Stomach smooth muscle (tissue), 2 donors: ENCODE data around the gene FAAP100.

Experiments used
- H3K27ac ChIP-seq: one replicate; pipeline ENCODE4 v1.7.0; 2013; ENCODE audit warnings: mild to moderate bottlenecking, low read length, inconsistent platforms
- H3K27me3 ChIP-seq, 2 donors: one replicate each; pipeline ENCODE4 v1.7.0; 2013; ENCODE audit warnings: low read length in 2 of 2; ENCODE audit not compliant: insufficient read depth in 2 of 2, control insufficient read depth in 1 of 2
- H3K36me3 ChIP-seq, 2 donors: one replicate each; pipeline ENCODE4 v1.7.0; 2013; ENCODE audit warnings: low read length in 2 of 2; ENCODE audit not compliant: control insufficient read depth in 2 of 2, insufficient read depth in 2 of 2
- H3K4me1 ChIP-seq: one replicate; pipeline ENCODE4 v1.7.0; 2013; ENCODE audit warnings: low read length; ENCODE audit not compliant: control insufficient read depth, insufficient read depth
- H3K4me3 ChIP-seq, 2 donors: one replicate each; pipeline ENCODE4 v1.7.0; 2013; ENCODE audit warnings: low read length in 2 of 2
- H3K9ac ChIP-seq, 2 donors: one replicate each; pipeline ENCODE4 v1.7.0; 2013; ENCODE audit warnings: low read length in 2 of 2, mild to moderate bottlenecking in 1 of 2
- H3K9me3 ChIP-seq, 2 donors: one replicate each; pipeline ENCODE4 v1.7.0; 2013; ENCODE audit warnings: low read length in 2 of 2; ENCODE audit not compliant: control insufficient read depth in 2 of 2
- donor health status: healthy.
- donor health status: Pancreatic carcinoma.

The FAAP100 gene

DNA sequence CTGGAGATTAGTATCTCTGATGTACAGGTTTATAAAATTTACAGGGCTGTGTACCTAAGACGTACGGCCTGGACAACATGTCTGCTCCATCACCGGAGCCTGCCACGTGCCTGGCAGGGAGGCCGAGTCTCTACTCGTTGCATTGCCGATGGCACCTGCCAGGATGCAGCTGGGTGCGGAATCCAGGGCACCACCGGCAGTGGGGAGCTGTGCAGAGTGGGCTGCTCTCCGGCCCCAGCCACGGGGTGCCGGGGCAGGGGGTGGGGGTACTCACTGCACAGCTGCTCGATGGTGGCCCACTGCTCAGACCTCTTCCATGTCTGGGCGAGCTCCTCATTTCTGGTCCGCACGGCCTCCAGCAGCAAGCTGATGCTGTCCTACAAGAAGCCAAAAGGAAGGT lies 13.1 kb upstream of the FAAP100 start:
- peaks cover 49% of the 10 kb centered on the region in 2 donors for H3K36me3 ChIP-seq
- peaks cover 25% of the 10 kb centered on the region for H3K4me1 ChIP-seq
- no peak overlapping the region for H3K27ac ChIP-seq
- H3K27me3 ChIP-seq: no peaks in the 10 kb centered on the region
- H3K4me3 ChIP-seq: no peak overlapping the region
- H3K9me3 ChIP-seq: no peaks in the 10 kb centered on the region
- H3K9ac ChIP-seq: no peak overlapping the region

DNA sequence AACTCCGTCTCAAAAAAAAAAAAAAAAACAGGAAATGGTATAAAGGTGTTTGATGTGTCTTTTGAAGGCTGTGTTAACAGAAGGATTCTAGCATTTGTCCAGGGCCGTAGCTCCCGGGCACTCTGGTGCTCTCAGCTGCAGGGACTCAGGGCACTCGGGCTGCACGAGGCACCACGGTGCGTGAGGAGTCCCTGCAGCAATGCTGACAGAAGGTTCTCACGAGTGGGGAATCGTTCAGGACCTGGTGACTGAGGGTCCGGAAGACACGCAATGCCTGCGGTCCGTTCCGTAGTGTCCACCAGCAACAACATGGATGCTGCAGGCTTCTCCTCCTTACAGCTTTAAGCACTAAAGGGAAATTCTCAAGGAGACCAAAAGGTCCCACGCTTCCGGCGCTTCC lies 12.6 kb upstream of the FAAP100 start:
- Histone ChIP-seq H3K4me3 (no peak overlapping the region), H3K27me3 (no peaks in the 10 kb centered on the region), H3K4me1 (peaks cover 25% of the 10 kb centered on the region), H3K27ac (no peak overlapping the region), H3K9ac (no peak overlapping the region), H3K9me3 (no peaks in the 10 kb centered on the region), H3K36me3 (peaks cover 44 to 46% of the 10 kb centered on the region in 2 donors)

DNA sequence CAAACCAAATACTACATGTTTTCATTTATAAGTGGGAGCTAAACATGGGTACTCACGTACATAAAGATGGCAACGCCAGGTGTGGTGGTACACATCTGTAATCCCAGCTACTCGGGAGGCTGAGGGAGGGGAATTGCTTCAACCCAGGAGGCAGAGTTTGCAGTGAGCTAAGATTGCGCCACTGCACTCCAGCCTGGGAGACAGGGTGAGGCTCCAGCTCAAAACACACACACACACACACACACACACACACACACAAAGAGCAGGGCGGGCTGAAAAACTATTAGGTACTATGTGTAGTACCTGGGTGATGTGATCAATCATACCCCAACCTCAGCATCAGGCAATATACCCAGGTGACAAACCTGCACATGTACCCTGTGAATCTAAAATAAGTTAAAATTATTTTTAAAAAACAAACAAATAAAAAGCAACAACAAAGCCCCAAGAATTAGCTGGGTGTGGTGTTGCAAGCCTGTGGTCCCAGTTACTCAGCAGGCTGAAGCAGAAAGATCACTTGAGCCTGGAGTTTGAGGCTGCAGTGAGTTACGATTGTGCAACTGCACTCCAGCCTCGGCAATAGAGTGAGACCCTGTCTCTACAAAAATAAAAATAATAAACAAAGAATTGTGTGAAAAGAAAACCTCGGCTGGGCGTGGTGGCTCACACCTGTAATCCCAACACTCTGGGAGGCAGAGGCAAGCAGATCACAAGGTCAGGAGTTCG lies 11.9 kb upstream of the FAAP100 start:
- H3K4me1 ChIP-seq: peaks cover 25% of the 10 kb centered on the region
- H3K36me3 ChIP-seq: peaks cover 38 to 39% of the 10 kb centered on the region in 2 donors
- H3K9me3 ChIP-seq: no peaks in the 10 kb centered on the region
- H3K27ac ChIP-seq: no peak overlapping the region
- H3K27me3 ChIP-seq: no peaks in the 10 kb centered on the region
- H3K4me3 ChIP-seq: no peak overlapping the region
- H3K9ac ChIP-seq: no peak overlapping the region

DNA sequence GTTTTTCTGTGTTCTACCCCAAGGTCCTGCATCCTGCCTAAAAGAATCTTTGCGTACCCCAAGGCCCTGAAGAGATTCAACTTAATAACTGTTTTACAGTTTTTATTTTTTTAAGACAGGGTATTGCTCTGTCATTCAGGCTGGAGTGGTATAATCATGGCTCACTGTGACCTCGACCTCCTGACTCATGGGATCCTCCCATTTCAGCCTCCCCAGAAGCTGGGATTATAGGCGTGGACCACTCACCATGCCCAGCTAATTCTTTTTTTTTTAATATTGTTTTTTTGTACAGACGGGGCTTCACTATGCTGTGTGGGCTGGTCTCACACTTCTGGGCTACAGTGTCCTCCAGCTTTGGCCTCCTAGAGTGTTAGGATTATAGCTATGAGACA lies 9.3 kb upstream of the FAAP100 start:
- Histone ChIP-seq H3K4me1 (peaks cover 9% of the 10 kb centered on the region), H3K27ac (no peak overlapping the region), H3K27me3 (no peaks in the 10 kb centered on the region), H3K36me3 (peaks cover 48 to 52% of the 10 kb centered on the region in 2 donors), H3K9ac (no peak overlapping the region), H3K4me3 (no peak overlapping the region), H3K9me3 (no peaks in the 10 kb centered on the region)

DNA sequence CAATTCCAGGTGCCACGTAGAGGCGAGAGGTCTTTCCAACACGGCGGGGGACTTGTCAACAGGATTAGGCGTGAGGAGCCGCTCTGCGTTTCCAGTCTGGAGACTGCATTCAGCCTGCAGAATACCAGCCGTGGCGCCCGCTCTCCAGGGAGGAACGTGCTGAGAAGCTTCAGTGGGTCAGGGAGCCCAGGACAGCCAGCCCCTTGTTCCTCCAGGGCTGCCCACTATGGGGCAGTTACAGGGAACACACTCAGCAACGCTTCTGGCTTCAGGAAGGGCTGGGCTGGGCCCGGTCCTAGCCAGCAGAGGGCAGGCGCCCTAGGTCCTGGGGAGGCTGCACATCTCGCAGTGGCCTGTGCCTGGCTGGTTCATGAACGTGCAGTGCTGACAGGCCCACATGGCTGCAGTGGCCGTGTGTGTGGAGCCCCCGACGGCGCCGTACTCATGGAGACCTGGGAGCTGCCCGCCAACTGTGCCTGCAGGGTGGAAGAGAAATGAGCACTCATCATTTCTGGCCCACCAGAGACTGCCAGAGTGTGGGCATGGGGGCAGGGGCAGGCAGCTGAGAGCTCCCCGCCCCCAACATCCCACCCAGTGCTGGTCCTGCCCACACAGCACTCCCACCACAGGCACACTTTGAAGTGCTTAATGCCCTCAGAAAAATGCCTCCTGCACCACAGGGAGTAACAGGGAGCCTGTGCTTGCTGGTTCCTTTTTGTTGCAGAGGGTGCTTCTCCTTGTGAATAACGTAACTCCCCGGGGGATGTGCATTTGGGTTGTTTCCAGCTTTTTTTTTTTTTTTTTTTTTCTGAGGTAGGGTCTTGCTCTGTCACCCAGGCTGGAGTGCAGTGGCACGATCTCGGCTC lies 7.0 kb upstream of the FAAP100 start:
- Histone ChIP-seq H3K4me1 (no peaks in the 10 kb centered on the region), H3K9ac (no peak overlapping the region), H3K4me3 (no peak overlapping the region), H3K9me3 (no peaks in the 10 kb centered on the region), H3K27me3 (no peaks in the 10 kb centered on the region), H3K36me3 (peaks cover 36 to 44% of the 10 kb centered on the region in 2 donors), H3K27ac (no peak overlapping the region)

DNA sequence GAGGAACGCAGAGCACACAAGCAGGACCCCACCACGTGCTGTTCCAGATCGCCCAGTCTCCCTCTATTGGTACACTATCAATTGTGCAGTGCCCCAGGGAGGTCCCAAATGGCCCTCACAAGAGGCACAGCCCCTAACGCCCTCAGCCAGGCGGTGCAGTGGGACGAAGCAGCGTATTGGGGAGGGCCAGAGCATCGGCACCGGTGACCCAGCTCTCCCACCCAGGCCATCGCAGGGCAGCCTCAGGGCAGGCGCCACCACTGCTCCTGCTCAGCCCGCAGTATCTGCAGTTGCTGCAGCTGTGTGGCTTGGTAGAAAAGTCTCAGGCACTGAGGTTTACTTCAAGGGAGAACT lies 5.9 kb upstream of the FAAP100 start:
- H3K4me1 ChIP-seq: peaks cover 11% of the 10 kb centered on the region
- peaks cover 31 to 34% of the 10 kb centered on the region in 2 donors for H3K36me3 ChIP-seq
- no peaks in the 10 kb centered on the region for H3K9me3 ChIP-seq
- H3K27ac ChIP-seq: no peak overlapping the region
- H3K27me3 ChIP-seq: no peaks in the 10 kb centered on the region
- no peak overlapping the region for H3K4me3 ChIP-seq
- no peak overlapping the region for H3K9ac ChIP-seq

DNA sequence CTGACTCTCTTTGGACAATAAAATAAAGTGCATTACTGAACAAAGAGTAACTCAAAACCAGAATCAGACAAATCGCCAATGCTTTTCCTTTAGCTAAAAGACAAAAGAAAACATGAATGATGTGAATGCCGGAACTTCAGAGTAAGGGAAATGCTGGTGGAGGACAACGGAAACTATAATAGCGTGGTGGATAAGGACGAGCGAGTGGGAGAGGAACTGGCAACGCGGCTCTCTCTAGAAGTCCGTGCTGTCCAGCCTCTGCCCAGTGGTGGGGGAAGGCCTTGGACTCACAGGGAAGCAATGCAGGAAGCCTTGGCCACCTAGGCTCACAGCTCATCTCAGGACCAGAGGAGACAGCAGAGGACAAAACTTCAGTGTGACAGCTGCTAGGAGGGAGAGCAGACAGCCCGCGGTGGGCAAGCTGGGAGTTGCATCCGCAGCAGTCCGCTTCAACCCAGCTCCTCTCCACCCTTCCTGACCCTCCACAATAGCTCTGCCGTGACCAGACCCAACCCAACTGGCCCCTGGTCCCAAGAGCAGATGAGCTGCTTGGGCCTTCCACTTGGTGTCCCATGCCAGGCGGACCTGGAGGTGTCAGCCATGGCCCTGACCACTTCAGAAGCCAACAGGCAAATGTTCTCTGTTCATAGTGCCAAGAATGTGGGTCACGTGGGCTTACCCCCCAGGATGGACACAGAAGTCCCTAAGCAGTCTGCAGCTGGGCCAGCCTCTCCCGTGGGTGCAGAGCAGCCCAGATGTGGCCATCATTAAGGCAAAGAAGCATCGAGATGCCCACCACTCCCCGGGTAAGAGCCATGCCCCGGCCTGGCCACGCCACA lies 5.3 kb upstream of the FAAP100 start:
- no peaks in the 10 kb centered on the region for H3K9me3 ChIP-seq
- H3K36me3 ChIP-seq: peaks cover 28 to 29% of the 10 kb centered on the region in 2 donors
- peaks cover 14% of the 10 kb centered on the region for H3K4me1 ChIP-seq
- H3K9ac ChIP-seq: no peak overlapping the region
- no peak overlapping the region for H3K27ac ChIP-seq
- H3K4me3 ChIP-seq: no peak overlapping the region
- no peaks in the 10 kb centered on the region for H3K27me3 ChIP-seq

DNA sequence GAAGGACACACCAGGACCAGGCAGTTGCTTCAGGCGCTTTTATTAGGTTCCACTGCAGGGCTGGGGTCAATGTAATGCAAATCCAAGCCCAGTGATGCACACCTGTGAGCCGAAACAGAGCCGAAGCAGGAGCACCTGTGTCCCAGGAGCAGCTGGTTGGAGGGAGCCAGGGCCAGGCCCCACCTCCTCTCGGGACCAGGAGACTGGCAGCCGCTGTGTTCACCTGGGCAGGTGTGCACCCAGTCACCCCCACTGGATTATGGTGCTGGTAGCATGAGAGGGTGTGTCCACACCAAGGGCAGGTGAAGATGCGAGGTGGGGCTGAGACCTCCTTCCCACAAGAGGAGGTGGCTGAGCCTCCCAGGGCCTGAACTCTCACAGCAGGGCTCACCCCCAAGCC lies 4.7 kb upstream of the FAAP100 start:
- no peak overlapping the region for H3K4me3 ChIP-seq
- peaks cover 14% of the 10 kb centered on the region for H3K4me1 ChIP-seq
- H3K27me3 ChIP-seq: no peaks in the 10 kb centered on the region
- peaks cover 26 to 28% of the 10 kb centered on the region in 2 donors for H3K36me3 ChIP-seq
- H3K9ac ChIP-seq: no peak overlapping the region
- no peaks in the 10 kb centered on the region for H3K9me3 ChIP-seq
- no peak overlapping the region for H3K27ac ChIP-seq

DNA sequence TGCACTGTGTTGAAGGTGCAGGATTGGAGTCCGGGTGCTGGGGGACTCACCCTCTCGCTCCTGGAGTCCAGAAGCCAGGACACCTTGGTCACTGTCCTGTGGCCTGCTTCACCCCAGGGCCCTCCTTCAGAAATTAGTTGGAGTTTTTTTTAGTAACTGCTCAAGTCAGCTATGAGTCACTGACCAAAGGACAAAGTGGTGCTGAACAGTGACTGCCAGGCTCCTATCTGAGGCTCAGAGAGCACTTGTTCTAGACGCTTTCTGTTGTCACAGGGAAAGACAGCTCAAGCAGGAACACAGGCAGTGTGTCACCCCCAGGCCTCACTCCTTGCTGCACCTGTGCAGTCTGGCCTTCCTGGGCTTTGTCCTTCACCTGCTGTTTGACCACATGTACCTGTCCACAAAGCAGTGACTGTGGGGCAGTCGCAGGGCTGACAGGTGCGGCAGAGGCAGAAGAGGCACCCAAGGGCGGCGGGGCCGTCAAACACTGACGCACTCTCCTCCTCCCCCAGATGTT lies 4.1 kb upstream of the FAAP100 start:
- Histone ChIP-seq H3K27ac (no peak overlapping the region), H3K9ac (no peak overlapping the region), H3K4me3 (no peak overlapping the region), H3K27me3 (no peaks in the 10 kb centered on the region), H3K9me3 (no peaks in the 10 kb centered on the region), H3K4me1 (peaks cover 20% of the 10 kb centered on the region), H3K36me3 (peaks cover 26 to 28% of the 10 kb centered on the region in 2 donors)

DNA sequence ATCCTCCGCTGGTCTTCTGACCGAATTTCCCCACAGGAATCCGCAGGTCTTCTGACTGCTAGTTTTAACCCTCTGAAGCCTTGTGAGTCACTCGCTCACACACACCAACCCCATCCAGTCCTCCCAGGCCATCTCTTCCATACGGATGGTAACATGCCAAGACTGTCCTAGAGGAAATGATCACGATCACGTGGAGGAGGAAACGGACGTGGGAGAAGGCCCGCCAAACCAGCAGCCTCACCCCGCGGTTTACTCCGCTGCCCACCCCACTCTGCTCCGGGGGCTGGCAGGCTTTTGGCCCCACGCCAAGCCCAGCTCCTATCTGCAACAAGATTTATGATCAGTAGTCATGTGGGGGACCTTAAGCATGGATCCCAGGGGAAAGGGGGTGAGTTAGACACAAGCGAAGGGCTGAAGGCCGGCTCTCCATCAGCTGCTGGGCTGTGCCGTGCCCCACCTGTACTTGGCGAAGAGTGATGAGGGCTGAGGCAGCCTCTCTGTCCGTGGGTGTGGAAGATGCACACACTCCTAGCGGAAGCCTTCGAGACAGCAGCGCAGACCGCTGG lies 1.5 kb upstream of the FAAP100 start:
- Histone ChIP-seq H3K4me3 (peak overlapping the region; percentile 84 to 87), H3K27ac (peak overlapping the region; percentile 46)

More for the DNA sequence above, 1.5 kb upstream of the FAAP100 start:
- Histone ChIP-seq H3K9me3 (no peaks in the 10 kb centered on the region), H3K36me3 (peaks cover 22 to 25% of the 10 kb centered on the region in 2 donors), H3K4me1 (peaks cover 23% of the 10 kb centered on the region), H3K9ac (peak overlapping the region; percentile 51 to 70), H3K27me3 (no peaks in the 10 kb centered on the region)
